Stimulated activated CD4-positive, alpha-beta T cell treated with anti-CD3 and anti-CD28 coated beads, TNF-alpha, amount 100 ng/mL, for 4 hours (primary cell): ENCODE results near the gene GHDC.
"Not testable (repeated sequence)": the region's sequence is repeated elsewhere in the genome, so short reads cannot be mapped to it uniquely, and the experiment has no call there.

Experiments used
- DNase-seq, 3 experiments: peaks; one replicate each; pipeline ENCODE4 v3.0.0-alpha.2; 2020; ENCODE audit warnings: low read depth in 3 of 3

Gene GHDC

DNA sequence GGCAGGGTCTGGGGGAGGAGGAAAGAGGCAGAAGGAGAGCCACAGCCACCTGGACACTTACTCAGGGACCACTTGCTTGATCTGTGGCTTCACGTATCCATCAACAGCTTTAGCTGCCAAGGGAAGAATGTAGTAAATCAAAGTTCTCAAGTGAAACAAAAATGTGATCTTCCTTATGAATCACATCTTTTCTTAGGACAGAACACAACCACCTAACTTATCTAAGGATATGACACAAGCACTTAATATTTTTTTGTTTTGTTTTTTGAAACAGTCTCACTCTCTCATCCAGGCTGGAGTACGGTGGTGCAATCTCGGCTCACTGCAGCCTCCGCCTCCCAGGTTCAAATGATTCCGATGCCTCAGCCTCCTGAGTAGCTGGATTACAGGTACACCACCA is 8.4 kb upstream of the GHDC start:
- DNase-seq, result no peak

DNA sequence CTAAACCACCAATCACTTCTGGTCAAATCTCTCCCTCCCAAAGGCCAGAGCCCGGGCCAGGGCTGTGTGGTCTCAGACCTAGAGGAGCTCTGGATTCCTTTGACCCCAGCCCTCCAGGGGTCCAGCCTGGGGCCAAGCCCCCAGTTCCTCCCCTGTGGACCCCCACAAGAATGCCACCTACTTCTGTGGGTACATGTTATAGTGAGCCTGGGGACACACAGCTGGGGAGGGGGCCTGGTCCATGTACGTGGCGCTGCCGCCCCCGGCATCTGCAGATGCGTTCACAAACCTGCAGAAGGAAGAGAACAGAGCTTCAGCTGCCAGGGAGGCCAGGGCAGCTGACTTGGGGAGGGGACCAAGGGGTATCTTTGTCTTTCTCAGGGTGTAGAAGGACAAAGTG is 7.9 kb upstream of the GHDC start:
- no peak for DNase-seq

DNA sequence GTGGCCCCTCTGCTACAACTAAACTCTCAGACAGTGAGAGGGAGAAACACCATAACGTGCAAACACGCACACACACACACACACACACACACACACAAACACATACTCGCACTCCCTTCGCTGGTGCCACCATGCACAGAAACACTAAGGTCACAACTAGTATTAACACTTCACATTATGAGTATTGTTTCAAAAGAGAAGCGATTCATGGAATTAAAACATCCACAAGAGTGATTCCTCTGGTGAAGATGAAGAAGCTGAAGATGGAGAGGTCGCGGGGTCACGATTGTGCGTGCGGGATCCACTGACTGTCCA is 7.1 kb upstream of the GHDC start:
- no peak for DNase-seq

DNA sequence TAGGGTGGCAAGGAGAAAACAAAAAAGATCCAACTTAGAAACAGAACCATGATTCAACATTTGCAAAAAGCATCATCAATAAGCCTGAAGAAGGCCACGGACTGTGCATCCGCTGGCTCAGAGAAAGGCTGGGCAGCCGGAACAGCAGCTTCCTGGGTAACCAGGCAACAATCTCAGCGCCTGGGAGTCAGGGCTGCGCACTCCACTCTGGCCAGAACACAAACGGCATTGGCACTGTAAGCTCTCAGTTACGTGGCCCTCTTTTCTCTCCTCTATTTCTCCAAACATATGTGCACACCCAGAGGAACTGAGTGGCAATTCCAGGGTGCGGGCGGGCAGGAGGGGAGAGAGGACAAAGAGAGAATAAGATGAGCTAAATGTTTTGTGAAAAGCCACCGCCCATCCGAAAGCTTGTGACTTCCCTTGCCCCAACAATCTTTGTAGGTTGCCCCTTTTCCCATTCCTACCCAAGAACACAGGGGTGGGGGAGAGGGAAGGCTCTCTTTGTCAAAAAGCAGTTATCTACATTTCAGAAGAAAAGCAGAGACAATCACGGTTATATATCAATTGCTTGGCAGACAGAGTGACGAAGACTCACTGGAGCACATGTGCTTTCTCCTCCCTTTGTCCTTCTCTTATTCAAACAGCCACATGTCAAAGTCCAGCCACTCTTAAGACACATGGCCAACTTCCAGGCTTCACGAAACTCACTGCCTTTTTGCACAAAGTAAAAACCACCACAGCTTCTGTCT is 6.6 kb upstream of the GHDC start:
- DNase-seq, result no peak

DNA sequence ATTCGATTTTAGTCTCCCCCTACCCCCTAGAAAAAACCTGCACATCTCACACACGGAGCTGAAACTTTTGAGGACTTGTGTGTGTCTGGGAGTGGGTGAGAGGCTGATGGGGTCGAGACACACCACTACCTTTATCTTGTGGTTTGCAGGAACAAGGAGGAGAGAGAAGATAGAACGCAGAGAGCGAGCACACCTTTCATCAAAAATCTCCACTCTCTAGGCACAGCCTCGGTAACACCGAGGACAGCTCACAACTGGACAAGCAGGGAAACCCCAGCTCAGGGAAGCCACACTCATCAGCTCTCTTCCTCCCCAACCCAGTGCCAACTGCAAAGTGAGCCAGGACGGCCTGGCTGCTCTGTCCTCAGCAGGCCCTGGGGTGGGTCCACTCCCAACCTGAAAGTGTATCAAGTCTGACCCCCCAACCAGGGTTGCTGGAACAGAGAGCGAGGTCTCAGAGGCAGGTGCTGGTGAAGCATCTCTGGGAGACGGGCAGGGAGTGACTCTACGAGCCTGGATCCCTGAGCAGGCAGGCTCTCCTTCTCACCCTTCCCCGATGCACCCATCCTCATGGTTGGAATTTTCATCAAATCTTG is 5.2 kb upstream of the GHDC start:
- DNase-seq, result no peak

DNA sequence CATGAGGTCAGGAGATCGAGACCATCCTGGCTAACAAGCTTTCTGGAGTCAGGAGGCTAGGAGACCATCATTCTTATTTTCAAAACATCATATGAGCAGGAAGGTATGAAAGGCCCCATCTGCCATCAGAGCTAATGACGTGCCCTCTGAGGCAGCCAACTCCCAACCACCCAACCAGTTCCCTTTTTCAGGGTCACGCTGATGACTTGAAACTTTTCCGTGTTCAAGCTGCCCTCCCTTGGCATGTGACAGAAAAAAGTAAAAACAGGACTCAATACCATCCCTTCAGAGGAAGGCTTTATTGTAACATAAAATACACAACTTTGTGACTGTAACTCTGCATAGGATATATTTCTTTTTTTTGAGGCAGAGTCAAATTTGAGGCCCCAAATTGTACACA is 4.6 kb upstream of the GHDC start:
- DNase-seq, result no peak

DNA sequence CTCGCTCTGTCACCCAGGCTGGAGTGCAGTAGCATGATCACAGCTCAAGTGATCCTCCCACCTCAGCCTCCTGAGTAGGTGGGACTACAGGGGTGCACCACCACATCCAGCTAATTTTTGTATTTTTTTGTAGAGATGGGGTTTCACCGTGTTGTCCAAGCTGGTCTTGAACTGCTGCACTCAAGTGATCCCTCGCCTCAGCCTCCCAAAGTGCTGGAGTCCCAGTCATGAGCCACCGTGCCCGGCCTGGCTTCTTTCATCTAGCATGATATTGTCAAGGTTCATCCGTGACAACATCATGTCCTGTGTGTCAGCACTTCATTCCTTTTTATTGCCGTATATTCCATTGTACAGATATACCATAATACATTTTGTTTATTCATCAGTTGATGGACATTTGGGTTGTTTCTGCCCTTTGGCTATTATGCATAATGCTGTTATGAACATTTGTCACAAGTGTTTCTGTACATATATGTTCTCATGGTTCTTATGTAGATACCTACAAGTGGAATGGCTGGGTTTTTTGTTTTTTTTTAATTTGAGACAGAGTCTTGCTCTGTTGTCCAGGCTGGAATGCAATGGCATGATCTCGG is 3.4 kb upstream of the GHDC start:
- DNase-seq, result no peak

DNA sequence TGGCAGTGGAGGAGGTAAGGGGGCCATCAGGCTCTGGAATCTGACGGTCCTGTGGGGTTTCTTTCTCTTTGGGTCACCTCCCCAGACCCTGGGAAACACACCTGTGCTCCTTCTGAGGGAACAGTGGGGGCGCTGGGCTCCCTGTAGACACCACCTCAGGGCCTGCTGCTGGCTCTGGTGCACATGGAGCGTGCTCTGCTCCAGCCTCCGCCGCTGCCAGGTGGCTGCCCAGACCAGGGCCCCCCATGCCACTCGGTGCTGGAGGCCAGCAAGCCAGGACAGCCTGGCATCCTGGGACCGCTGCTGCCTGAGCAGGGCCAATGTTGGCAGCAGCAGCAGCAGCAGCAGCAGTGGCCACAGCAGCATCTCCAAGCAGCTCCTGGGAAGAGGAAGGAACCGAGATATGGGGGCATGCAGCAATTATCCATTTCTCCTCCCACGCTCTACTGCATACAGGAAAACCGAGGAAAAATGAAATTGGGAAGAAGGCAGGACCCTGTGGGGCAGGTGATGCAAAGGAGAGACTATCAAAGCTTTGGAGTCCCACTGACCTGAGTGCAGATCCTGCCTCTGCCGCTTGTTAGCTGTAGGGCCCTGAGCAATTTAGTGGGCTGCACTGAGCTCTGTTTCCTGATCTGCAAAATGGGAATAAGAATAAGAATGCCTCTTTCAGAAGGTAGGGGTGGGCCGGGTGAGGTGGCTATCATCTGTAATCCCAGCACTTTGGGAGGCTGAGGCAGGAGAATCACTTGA is 902 bp downstream of the GHDC start:
- DNase-seq, result no peak

DNA sequence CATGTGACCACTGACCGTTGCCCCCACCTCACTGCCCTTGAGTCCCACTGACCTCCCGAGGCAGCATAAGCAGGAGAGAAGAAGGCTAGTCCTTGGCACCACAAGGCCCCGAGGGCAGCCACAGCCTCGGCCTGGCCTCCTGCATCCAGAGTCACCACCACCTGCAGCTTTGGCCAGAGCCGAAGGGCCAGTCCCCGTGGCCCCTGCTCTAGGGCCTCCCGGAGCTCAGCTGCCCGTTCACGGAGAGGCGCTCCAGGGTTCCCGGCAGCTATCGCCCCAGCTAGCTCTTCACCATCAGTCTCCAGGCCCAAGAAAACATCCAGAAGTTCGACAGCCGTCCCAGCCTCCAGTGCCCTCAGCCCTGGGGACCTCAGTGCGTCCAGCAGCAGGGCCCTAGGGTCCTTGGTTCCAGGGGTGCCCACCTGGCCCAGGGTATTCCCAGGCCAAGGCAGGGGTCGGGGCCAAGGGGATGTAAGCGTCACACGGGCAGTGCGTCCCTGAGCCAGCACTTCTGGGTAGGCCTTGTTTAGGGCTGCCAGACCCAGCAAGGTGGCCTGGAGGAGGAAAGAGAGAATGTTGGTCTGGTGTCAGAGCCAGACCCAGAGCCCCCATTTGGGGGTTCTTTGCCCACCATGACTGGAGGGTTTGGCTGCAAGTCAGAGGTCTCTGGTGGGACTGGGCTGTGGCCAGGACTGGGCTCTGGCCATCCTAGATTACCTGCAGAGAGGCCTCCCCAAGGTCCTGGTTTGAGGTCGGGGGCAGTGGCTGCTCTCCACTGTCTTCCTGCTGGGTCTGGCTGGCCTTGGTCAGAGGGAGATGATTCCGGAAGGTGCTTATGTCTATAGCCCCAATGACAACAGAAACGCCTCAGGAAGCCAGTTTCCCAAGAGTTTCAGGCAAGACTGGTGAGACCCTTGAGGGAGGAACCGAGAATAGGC is 1.8 kb downstream of the GHDC start:
- DNase-seq, result no peak

DNA sequence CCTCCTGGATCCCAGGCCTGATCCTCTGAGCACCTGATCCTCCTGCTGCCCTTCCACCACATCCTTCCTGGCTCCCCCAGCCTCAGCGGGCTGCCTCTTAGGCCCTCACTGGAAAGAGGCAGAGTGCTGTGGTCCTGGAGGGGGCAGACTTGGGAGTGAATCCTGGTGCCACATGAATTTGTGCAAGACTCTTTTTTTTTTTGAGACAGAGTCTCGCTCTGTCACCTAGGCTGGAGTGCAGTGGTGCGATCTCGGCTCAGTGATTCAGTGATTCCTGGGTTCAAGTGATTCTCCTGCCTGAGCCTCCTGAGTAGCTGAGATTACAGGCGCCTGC is 3.1 kb downstream of the GHDC start:
- no peak for DNase-seq

DNA sequence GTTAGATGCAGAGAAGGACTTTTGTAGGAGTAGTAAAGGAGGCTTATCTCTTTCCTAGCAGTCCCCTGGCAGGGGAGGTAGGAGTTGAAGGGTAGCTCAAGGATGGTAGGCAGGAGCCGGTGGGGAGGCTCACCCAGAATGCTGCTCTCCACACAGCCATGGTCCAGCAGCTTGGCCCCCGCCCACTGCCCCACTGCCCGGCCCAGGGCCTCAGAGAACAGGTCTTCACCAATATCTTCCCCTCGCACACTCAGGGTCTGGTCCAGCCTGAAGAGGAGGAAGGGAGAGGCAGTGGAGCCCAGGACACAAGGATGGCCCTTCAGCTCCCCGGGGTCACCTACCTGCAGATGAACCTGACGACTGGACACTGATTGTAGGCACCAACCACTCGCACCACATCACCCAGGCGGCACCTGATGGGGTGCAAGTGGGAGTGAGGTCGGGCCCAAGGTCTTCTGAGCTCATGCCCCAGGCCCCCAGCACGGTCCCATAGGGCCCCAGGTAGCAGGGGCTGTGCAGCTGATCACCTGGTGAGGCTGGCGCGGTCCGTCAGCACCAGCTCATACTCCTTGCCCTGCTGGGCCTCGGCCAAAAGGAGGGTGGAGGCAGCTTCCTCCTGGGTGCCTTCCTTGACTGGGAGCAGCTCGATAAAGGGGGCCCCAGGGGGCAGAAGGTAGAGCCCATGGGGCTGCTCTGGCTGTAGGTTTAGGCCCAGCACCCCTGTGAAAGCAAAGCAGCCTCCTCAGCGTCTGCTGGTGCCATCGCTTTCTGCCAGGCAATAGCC is 3.6 kb downstream of the GHDC start:
- DNase-seq, result no peak

DNA sequence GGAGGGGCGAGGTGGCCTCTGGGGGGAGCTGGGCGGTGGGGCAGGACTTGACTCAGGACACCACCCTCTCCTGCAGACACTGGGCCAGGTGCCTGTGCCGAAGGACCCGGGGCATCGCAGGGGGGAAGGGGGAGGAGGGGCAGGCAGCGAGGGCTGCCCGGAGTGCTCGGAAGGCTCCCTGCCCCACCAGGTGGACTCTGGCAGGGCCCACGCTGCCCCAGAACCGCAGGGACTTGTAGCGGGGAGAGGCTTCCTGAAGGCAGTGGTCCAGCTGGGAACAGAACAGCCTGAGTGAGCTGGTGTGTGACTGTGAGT is 4.7 kb downstream of the GHDC start:
- no peak for DNase-seq

DNA sequence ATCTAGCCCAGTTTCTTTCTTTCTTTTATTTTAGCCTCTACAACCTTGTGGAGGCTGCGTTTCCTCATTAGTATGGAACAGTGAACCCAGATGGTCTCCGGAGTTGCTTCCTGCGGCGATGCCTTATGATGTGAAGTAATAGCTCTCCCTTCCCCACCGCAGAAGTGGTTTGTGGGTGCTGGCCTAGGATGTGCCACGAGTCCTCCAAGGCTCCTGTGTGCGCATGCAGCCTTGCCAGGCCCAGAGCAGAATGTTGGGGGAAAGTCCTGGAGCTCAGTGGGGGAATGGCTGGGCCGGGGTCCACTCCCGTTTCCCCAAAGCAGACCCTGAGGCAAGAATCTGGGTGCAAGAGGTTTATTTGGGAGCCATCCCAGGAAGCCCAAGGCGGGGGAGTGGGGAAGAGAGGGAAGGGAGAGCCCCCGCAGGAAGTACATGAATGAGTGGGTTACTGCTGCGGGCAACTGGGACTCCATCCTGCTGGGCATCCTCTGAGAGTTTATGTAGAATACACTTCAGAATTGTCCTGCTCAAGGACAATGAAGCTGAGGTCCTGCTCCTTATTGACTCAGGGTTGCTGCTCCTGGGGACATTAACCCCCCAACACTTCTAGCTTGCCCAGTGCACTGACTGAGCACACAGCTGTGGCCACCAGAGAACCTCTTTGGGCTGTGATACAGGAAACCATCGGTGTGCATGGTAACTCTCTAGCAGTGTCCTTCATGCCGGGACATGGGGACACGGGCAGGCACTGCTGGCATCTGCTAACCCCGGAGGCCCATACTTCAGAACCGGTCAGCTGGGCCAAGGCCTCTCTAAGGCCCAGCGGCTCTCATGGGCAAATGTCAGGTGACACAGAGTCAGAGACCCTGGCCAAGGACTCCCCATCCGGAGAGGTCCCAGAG is 5.3 kb downstream of the GHDC start:
- DNase-seq, result no peak

DNA sequence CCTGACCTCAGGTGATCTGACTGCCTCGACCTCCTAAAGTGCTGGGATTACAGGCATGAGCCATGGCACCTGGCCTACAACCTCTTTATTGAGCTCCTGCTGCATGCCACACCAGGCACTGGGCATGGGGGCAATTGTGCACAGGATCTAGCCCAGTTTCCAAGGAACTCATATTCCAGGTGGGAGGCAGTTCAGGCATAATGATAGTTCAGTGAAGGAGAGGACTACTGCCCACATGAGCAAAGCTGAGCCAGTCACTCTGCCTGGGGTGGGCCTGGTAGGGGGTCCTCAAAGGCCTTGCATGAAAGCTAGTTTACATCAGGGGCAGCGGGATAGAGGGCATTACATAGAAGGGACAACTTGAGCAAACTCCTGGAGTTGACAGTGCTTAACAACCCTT is 6.5 kb downstream of the GHDC start:
- DNase-seq, result no peak

DNA sequence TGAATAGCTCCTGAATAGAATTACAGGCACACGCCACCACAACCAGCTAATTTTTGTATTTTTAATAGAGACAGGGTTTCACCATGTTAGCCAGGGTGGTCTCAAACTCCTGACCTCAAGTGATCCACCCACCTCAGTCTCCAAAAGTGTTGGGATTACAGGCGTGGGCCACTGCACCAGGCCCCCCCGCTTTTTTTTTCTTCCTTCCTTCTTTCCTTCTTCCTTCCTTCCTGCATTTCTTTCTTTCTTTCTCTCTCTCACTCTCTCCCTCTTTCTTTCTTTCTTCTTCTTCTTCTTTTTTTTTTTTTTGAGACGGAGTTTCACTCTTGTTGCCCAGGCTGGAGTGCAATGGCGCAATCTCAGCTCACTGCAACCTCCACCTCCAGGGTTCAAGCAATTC is 8.1 kb downstream of the GHDC start:
- DNase-seq, result not testable (repeated sequence)

DNA sequence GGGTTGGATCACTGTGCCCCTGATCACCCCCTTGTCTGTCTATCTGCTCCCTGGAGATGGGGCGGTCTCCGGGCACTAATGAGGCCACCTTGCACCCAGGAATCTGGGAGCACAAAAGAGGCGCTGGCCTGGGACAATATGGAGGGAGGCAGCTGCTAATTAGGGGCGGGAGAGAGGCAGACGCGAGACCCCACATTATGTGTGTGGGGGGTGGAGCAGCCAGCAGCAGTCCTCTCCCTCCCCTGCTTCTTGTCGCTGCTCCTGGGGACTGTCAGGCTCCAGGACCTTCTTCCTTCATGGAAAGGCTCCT is 8.7 kb downstream of the GHDC start:
- no peak for DNase-seq

DNA sequence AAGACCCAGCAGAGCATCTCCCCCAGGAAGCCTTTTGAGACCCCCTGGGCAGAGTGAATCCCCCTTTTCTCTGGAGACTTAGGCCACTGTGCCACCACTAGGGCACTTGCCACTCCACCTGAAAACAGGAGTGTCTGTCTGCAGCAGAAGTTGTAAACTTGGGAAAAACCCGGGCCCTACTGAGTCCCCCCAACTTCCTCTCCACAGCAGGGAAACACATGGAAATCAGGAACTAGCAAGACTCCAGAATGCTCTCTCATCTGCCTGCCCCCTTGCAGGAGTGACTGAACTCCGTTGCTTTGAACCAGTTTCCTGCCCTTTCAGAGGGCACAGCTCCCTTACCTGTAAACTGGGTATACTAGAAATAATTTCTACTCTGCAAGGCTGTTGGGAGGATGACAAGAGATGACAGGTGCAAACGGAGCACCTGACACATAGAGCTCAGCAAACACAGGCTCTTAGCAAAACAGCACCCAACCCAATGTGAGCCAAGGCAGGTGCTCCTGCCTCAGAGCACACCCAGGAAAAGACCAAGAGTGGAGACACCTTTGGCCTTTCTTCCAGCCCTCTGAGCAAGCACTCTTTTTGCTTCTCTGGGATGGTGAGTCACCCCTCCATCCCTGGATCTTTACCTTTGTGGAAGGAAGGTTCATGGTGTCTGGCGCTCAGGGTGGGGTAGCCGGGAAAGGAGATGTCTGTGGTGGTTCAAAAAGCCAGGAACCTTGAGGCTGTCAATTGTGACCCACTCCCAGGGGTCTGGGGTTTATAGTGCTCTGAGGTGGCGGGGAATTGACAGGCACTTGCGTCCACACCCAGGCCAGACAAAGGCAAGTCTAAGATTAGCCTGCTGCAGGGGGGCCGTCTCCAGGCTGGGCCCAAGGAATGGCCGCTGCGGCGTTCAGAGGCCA is 9.3 kb downstream of the GHDC start, which contains the start of gene HCRT:
HCRT (minus strand) TSS at position 740 of the 908 bp plus-strand sequence; CDS start at position 653, 87 bp downstream.
- DNase-seq, result no peak

DNA sequence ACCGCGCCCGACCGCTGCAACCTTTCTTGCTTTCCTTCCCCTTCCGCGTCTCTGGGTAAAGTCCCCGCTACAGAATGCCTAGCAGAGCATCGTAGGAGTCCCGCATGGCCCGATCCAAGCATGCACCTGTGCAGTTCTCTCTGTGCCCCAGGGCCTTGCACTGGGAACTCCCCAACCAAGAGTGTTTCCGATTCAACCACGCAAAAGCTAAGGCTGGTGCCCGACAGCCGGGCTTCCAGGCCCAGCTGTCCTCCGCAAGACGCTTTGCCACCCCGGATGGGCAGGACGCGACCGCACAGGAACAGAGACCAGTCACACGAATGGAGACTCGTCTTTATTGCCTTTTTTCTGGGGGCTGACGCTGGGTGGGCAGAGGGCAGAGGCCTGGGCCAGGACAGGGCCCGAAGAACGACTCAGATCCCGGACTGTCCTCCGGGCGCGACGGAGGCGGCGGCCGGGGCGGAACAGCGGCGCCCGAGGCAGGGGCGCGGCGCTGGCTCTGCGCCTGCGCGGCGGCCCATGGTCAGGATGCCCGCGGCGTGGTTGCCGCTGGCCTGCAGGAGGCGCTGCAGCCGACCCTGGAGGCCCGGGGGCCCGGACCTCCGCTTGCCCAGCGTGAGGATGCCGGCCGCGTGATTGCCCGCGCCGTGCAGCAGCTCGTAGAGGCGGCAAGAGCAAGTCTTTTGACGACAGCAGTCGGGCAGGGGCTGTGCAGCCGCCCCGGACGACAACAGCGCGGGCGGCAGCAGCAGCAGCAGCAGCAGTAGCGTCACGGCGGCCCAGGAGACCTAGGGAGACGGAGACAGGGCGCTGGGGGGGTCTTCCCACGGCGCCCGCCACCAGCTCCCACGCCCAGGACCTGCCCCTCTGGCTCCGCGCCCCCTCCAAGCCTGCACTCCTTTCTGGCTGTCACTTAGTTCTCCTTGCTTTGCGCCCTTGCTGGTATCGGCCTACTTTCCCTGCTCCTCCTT is 10.3 kb downstream of the GHDC start:
- DNase-seq, result peak; percentile 53 to 71 (median 53)
